Sigmoid colon (tissue), 7 donors: ENCODE results near the gene KCNJ5. TPM values are rescaled to one million over a fixed set of nuclear protein-coding genes. Genes with fewer than 3 reads are reported as not detected.

ENCODE experiments used
- DNase-seq: peaks from one replicate; pipeline ENCODE4 v3.0.0-alpha.2; 2019
- H3K27ac ChIP-seq, 4 donors: fragments of 200-600 bp; sonication (generic); one replicate each; pipeline ENCODE4 v1.5.1; 2016 to 2019; ENCODE audit warnings: mild to moderate bottlenecking in 1 of 4
- H3K27me3 ChIP-seq, 3 donors: fragments of 200-600 bp; sonication (generic); one replicate each; pipeline ENCODE4 v1.5.1; 2019; ENCODE audit warnings: mild to moderate bottlenecking in 1 of 3
- H3K36me3 ChIP-seq, 4 donors: fragments of 200-600 bp; sonication (generic); one replicate each; pipeline ENCODE4 v1.5.1; 2016 to 2019
- H3K4me1 ChIP-seq, 4 donors: fragments of 200-600 bp; sonication (generic); one replicate each; pipeline ENCODE4 v1.5.1; 2017 to 2019
- H3K4me3 ChIP-seq, 4 donors: fragments of 200-600 bp; sonication (generic); one replicate each; pipeline ENCODE4 v1.5.1; 2017 to 2019; ENCODE audit warnings: mild to moderate bottlenecking in 2 of 4, moderate library complexity in 1 of 4
- H3K9me3 ChIP-seq, 4 donors: fragments of 200-600 bp in 3 of 4; sonication (generic) in 3 of 4; one replicate each; pipeline versions ENCODE4 v1.5.1 to v1.6.1; 2013 to 2019
- CTCF ChIP-seq, 4 experiments: fragments of 450-650 bp in 3 of 4; fragments of 200-600 bp in 1 of 4; IDR thresholded peaks; one replicate each; pipeline ENCODE4 v1.5.1; 2016 to 2019; ENCODE audit warnings: antibody characterized with exemption in 4 of 4, mild to moderate bottlenecking in 3 of 4, moderate library complexity in 2 of 4
- EP300 ChIP-seq, 4 donors: sonication (generic); formaldehyde crosslinking; IDR thresholded peaks; one replicate each; pipeline ENCODE4 v1.6.1; 2017; ENCODE audit warnings: antibody characterized with exemption in 4 of 4
- POLR2A ChIP-seq, 2 donors: fragments of 450-650 bp; IDR thresholded peaks; one replicate each; pipeline ENCODE4 v1.6.1; 2016; ENCODE audit warnings: antibody characterized with exemption in 2 of 2, mild to moderate bottlenecking in 2 of 2, moderate library complexity in 2 of 2
- POLR2AphosphoS5 ChIP-seq, 4 donors: sonication (generic); formaldehyde crosslinking; IDR thresholded peaks; one replicate each; pipeline ENCODE4 v1.6.1; 2017; ENCODE audit warnings: antibody characterized with exemption in 4 of 4
- WGBS, 2 donors: extraction: QIAGEN DNeasy Blood & Tissue Kit; methylation state at CpG; one replicate each; pipeline ENCODE4 v1.1.7; 2013; 5-methylcytosine and 5-hydroxymethylcytosine counted together
- intact Hi-C: fragments of 100-400 bp; cut with DNase I; formaldehyde crosslinking; loops from one replicate; pipeline ENCODE4 v1.15.1; 2023
- polyA plus RNA-seq, 3 donors: library from polyadenylated mRNA; stranded (reverse); fragments of 200-250 nt; gene quantifications; one replicate each; pipeline ENCODE4 v1.2.3, GENCODE V29; 2013
- total RNA-seq, 4 donors: library from RNA; depleted of rRNA; stranded (reverse); fragments of >200 nt; gene quantifications; one replicate each; pipeline ENCODE4 v1.1.0, GENCODE V29; 2016
- donor health status: healthy with polysubstance abuse.
- donor health status: Bipolar disorder and iron deficiency.
- donor health status: healthy.

KCNJ5 gene
- total and polyA plus RNA-seq, 7 donors = 0.58 to 4.7 (median 2.0) TPM; not detected in 1

GRCh38 chr11:128965485-128965884, 74.3 kb downstream of the KCNJ5 start:
- H3K27me3 ChIP-seq = no peaks in the 10 kb centered on the region
- no peak overlapping the region for H3K27ac ChIP-seq
- H3K9me3 ChIP-seq = no peaks in the 10 kb centered on the region
- 37 to 60% methylated on average over 4 of the region's 4 CpGs for WGBS, 2 donors
- H3K36me3 ChIP-seq = peaks cover 0 to 23% (median 6%) of the 10 kb centered on the region in 4 donors
- H3K4me3 ChIP-seq = no peak overlapping the region
- intact Hi-C loops = no loop called here
- no peak for TF ChIP-seq POLR2A (IDR thresholded peaks at IDR 0.05)
- TF ChIP-seq POLR2AphosphoS5 (IDR thresholded peaks at IDR 0.05) = no peak
- no peak for TF ChIP-seq EP300 (IDR thresholded peaks at IDR 0.05)
- TF ChIP-seq CTCF (IDR thresholded peaks at IDR 0.05) = no peak
- DNase-seq = no peak
- no peaks in the 10 kb centered on the region for H3K4me1 ChIP-seq

- no peak overlapping the region for H3K27ac ChIP-seq
- WGBS, 2 donors = 73 to 84% methylated on average over 6 of the region's 6 CpGs
- H3K4me3 ChIP-seq = no peak overlapping the region
- intact Hi-C loops = no loop called here
- TF ChIP-seq POLR2AphosphoS5 (IDR thresholded peaks at IDR 0.05) (no peak), EP300 (IDR thresholded peaks at IDR 0.05) (no peak)
- H3K4me1 ChIP-seq = no peaks in the 10 kb centered on the region
- H3K36me3 ChIP-seq = peaks cover 0 to 44% (median 16%) of the 10 kb centered on the region in 4 donors
- no peak for DNase-seq
- no peaks in the 10 kb centered on the region for H3K9me3 ChIP-seq
- H3K27me3 ChIP-seq = no peaks in the 10 kb centered on the region
Observed at GRCh38 chr11:128967578-128967977, 76.4 kb downstream of the KCNJ5 start.

GRCh38 chr11:128968916-128969315, 77.8 kb downstream of the KCNJ5 start:
- intact Hi-C loops = no loop called here
- Histone ChIP-seq H3K9me3 (no peaks in the 10 kb centered on the region), H3K4me1 (no peaks in the 10 kb centered on the region), H3K4me3 (no peak overlapping the region), H3K27me3 (no peaks in the 10 kb centered on the region), H3K27ac (no peak overlapping the region), H3K36me3 (peaks cover 9 to 57% (median 27%) of the 10 kb centered on the region in 4 donors)
- no peak for TF ChIP-seq POLR2AphosphoS5 (IDR thresholded peaks at IDR 0.05)
- no peak for TF ChIP-seq POLR2A (IDR thresholded peaks at IDR 0.05)
- no peak for TF ChIP-seq EP300 (IDR thresholded peaks at IDR 0.05)
- no peak for TF ChIP-seq CTCF (IDR thresholded peaks at IDR 0.05)
- no peak for DNase-seq
- 93 to 94% methylated on average over 9 of the region's 9 CpGs for WGBS, 2 donors

Other genes with a start within 250 kb of the KCNJ5 start
- 10 to 100 TPM in 3 of 4 donors, 1 to 10 TPM in 1; 8.8 to 18.0 (median 15.0) TPM for gene FLI1, start 197.3 kb upstream of the KCNJ5 start, total RNA-seq
- gene FLI1, start 197.3 kb upstream of the KCNJ5 start, polyA plus RNA-seq = 10 to 100 TPM in 1 of 3 donors, 1 to 10 TPM in 2; 1.8 to 16.6 (median 4.2) TPM
- under 1 TPM in 1 of 4 donors, not detected in 3; 0.81 TPM for gene KCNJ1, start 24.1 kb upstream of the KCNJ5 start, total RNA-seq
- gene KCNJ1, start 24.1 kb upstream of the KCNJ5 start, polyA plus RNA-seq = not detected
- under 1 TPM in 1 of 4 donors, not detected in 3; 0.55 TPM for gene TP53AIP1, start 51.5 kb downstream of the KCNJ5 start, total RNA-seq
- under 1 TPM in 1 of 3 donors, not detected in 2; 0.16 TPM for gene TP53AIP1, start 51.5 kb downstream of the KCNJ5 start, polyA plus RNA-seq